ENCODE data around the gene RPS6KB2. TPM values are rescaled to one million over a fixed set of nuclear protein-coding genes. Genes with fewer than 3 reads are reported as not detected.

RPS6KB2 gene
- total and polyA plus RNA-seq, 10 of the 15 experiments (the other 5 are each of a cell fraction or from before 2014, with no cell fraction given), result 0.39 to 101 (median 58.4) TPM

- TF ChIP-seq MTA3 (IDR thresholded peaks at IDR 0.05; ENCODE audit: borderline replicate concordance, low read length) (no peak), CBX5 (IDR thresholded peaks at IDR 0.05; ENCODE audit: low read depth) (no peak), NFXL1 (IDR thresholded peaks at IDR 0.05; ENCODE audit: borderline replicate concordance) (no peak), SPI1 (IDR thresholded peaks at IDR 0.05; ENCODE audit: borderline replicate concordance, insufficient read depth, low read depth, low read length) (no peak), EGR1 (IDR thresholded peaks at IDR 0.05; ENCODE audit: borderline replicate concordance in 1 of 2, low read depth in 2 of 2, low read length in 2 of 2) (no peak)
These were observed 21.2 kb upstream of the RPS6KB2 start (continued) for GRCh38 chr11:67406969-67407687.

- 69% methylated on average over 12 of the region's 12 CpGs for WGBS (ENCODE audit: insufficient coverage, insufficient replicate concordance, low lambda C conversion rate, missing lambda C conversion rate)
- peaks cover 68% of the 10 kb centered on the region for H3K4me1 ChIP-seq (ENCODE audit: control insufficient read depth, insufficient read depth, low read length)
- H4K20me1 ChIP-seq (ENCODE audit: control insufficient read depth, insufficient read depth), result no peaks in the 10 kb centered on the region
- no peak overlapping the region; the same call in 1 of the 2 replicates for H3K9ac ChIP-seq (ENCODE audit: control insufficient read depth, insufficient read depth, low read length)
- intact Hi-C loops (cut with micrococcal nuclease; ENCODE audit: unreplicated experiment), result no loop called here
- H2AFZ ChIP-seq (ENCODE audit: control insufficient read depth, low read depth, low read length), result no peak overlapping the region
- CTCF ChIA-PET, result interaction anchor here (0.8 to 1.9 kb wide), 5 partner anchors 13 to 61 kb away, joined by 3 to 7 read pairs (median 4); partner anchors contain the start of gene TMEM134
- no peak for FAIRE-seq
- SMC1A ChIA-PET (ENCODE audit: uncharacterized antibody, unreplicated experiment), result interaction anchor here (0.8 to 3.1 kb wide), 6 partner anchors 13 to 77 kb away, joined by 3 to 11 read pairs (median 3); partner anchors contain the start of genes PTPRCAP and TMEM134
- no TSS peak for BruUV-seq (replicated peaks)
- peak overlapping the region; percentile 84 for H3K27ac ChIP-seq (ENCODE audit: control insufficient read depth, insufficient read depth)
- H3K27me3 ChIP-seq (replicated peaks in 1 of 2; ENCODE audit: control insufficient read depth in 2 of 2, insufficient read depth in 2 of 2, low read length in 1 of 2), result no peaks in the 10 kb centered on the region
- no peak for DNase-seq (ENCODE audit: low read depth, low spot score)
- no peak for ATAC-seq
- H3K4me2 ChIP-seq (ENCODE audit: control insufficient read depth, insufficient read depth), result peak overlapping the region; percentile 41; the same call in 1 of the 2 replicates
- POLR2A ChIA-PET, result interaction anchor here (0.7 to 3.0 kb wide), 8 partner anchors 10 to 79 kb away, joined by 3 to 12 read pairs (median 4); partner anchors contain the start of genes PTPRCAP, RPS6KB2 and TMEM134
- H3K79me2 ChIP-seq (ENCODE audit: control insufficient read depth, insufficient read depth, low read length), result peaks cover 32% of the 10 kb centered on the region
- H3K36me3 ChIP-seq (ENCODE audit: control insufficient read depth in 2 of 2, insufficient read depth in 2 of 2, low read length in 1 of 2), result no peaks in the 10 kb centered on the region
- no peaks in the 10 kb centered on the region for H3K9me3 ChIP-seq (replicated peaks; ENCODE audit: control insufficient read depth, insufficient read depth, low read length)
- H3K4me3 ChIP-seq, result no peak overlapping the region
- RAD21 ChIA-PET (ENCODE audit: unreplicated experiment), result interaction anchor here (0.9 to 2.6 kb wide), 6 partner anchors 16 to 62 kb away, joined by 4 to 18 read pairs (median 5); partner anchors contain the start of genes PTPRCAP and RAD9A
- in situ Hi-C loops (cut with MboI), result no loop called here
- TF ChIP-seq ZNF274 (IDR thresholded peaks at IDR 0.05; ENCODE audit: insufficient read depth, insufficient read length) (no peak), E2F8 (IDR thresholded peaks at IDR 0.05; ENCODE audit: low read depth, partially characterized antibody) (no peak), TCF12 (IDR thresholded peaks at IDR 0.05; ENCODE audit: low read depth, low read length) (no peak), FOXM1 (IDR thresholded peaks at IDR 0.05; ENCODE audit: low read depth, low read length) (no peak), POLR2A (IDR thresholded peaks at IDR 0.05; ENCODE audit: low read depth, low read length) (no peak), SRF (IDR thresholded peaks at IDR 0.05; ENCODE audit: low read depth in 2 of 2, low read length in 2 of 2) (no peak), ZBED1 (IDR thresholded peaks at IDR 0.05; ENCODE audit: borderline replicate concordance) (no peak), ATF3 (IDR thresholded peaks at IDR 0.05; ENCODE audit: borderline replicate concordance, extremely low read depth, low read depth, low read length) (no peak), TCF7 (IDR thresholded peaks at IDR 0.05; ENCODE audit: borderline replicate concordance) (no peak), MEF2A (IDR thresholded peaks at IDR 0.05; ENCODE audit: insufficient read depth, low read depth, low read length) (no peak), ZBTB33 (IDR thresholded peaks at IDR 0.05) (no peak), LARP7 (IDR thresholded peaks at IDR 0.05) (no peak), BMI1 (IDR thresholded peaks at IDR 0.05; ENCODE audit: borderline replicate concordance) (no peak)
These were observed 20.6 kb upstream of the RPS6KB2 start for GRCh38 chr11:67407688-67408163.
